HCT116 (cell line): ENCODE measurements around the gene FSIP1. TPM values are rescaled to one million over a fixed set of nuclear protein-coding genes. Genes with fewer than 3 reads are reported as not detected.

ENCODE experiments used
- ATAC-seq: fragments of 200-7000 bp; cut with Tn5 transposase; 2 replicates; pipeline ENCODE4 v1.9.1; 2020; ENCODE audit warnings: mild to moderate bottlenecking, moderate library complexity
- BruUV-seq: library from RNA; stranded (reverse); fragments of 400-500 nt; replicated peaks from 2 replicates; lab custom pipeline; 2021; lab: Mats Ljungman, UMichigan
- CTCF ChIA-PET: fragments of 300-600 bp; sonication (Branson Sonifier 250); formaldehyde crosslinking; loops from one replicate; lab custom pipeline; 2021; ENCODE audit warnings: antibody characterized with exemption; lab: Charles Lee
- POLR2A ChIA-PET: fragments of 300-600, 350-600 bp; sonication (Branson Sonifier 250); formaldehyde crosslinking; loops from one replicate; lab custom pipeline; 2021; ENCODE audit warnings: antibody characterized with exemption; lab: Charles Lee
- RAD21 ChIA-PET, 2 experiments: fragments of 300-600 bp; sonication (Branson Sonifier 250); formaldehyde crosslinking; loops; one replicate each; lab custom pipeline; 2023; ENCODE audit warnings: low total read pairs in 2 of 2; ENCODE audit not compliant: uncharacterized antibody in 2 of 2, unreplicated experiment in 2 of 2, low non-redundant PET in 1 of 2; lab: Charles Lee
- DNase-seq: peaks from one replicate; pipeline ENCODE4 v3.0.0-alpha.2; 2010; ENCODE audit warnings: low read depth, low spot score
- H2AFZ ChIP-seq: fragments of 200-600 bp; shearing (Covaris generic), sonication (generic); 2 replicates; pipeline ENCODE4 v1.6.1; 2017; ENCODE audit warnings: low read depth, mixed run types, mixed read lengths, antibody characterized with exemption, low read length; ENCODE audit not compliant: poor library complexity, severe bottlenecking
- H3K27ac ChIP-seq: 2 replicates; pipeline ENCODE4 v1.5.1; 2012; ENCODE audit warnings: low read depth, low read length
- H3K27me3 ChIP-seq: fragments of 200-600 bp; sonication (generic); 2 replicates; pipeline ENCODE4 v1.6.1; 2016; ENCODE audit warnings: mixed run types, low read length, mixed read lengths; ENCODE audit not compliant: insufficient read depth
- H3K36me3 ChIP-seq, 2 experiments: fragments of 200-500 bp in 1 of 2; fragments of 200-600 bp in 1 of 2; sonication (Bioruptor generic) in 1 of 2; sonication (generic) in 1 of 2; 2 replicates each; pipeline versions ENCODE4 v1.5.1 to v1.6.1; 2014 to 2016; ENCODE audit warnings: low read length in 2 of 2, inconsistent platforms in 1 of 2, mixed read lengths in 1 of 2, mixed run types in 1 of 2; ENCODE audit not compliant: insufficient read depth in 2 of 2, control insufficient read depth in 1 of 2
- H3K4me1 ChIP-seq, 2 experiments: fragments of 200-600 bp in 1 of 2; sonication (generic) in 1 of 2; 2 replicates each; pipeline versions ENCODE4 v1.5.1 to v1.6.1; 2012 to 2017; ENCODE audit warnings: low read length in 2 of 2, inconsistent platforms in 1 of 2, mild to moderate bottlenecking in 1 of 2, mixed read lengths in 1 of 2, mixed run types in 1 of 2, moderate library complexity in 1 of 2; ENCODE audit not compliant: insufficient read depth in 2 of 2, control insufficient read depth in 1 of 2
- H3K4me2 ChIP-seq: fragments of 200-600 bp; sonication (generic); 2 replicates; pipeline ENCODE4 v1.6.1; 2017; ENCODE audit warnings: mixed run types, low read length, mixed read lengths
- H3K4me3 ChIP-seq, 2 experiments: fragments of 200-600 bp in 1 of 2; sonication (generic) in 1 of 2; replicated peaks in 1 of 2; 2 replicates each; pipeline ENCODE4 v1.5.1; 2011 to 2016; ENCODE audit warnings: low read length in 2 of 2, control low read depth in 1 of 2, low read depth in 1 of 2, mild to moderate bottlenecking in 1 of 2, mixed read lengths in 1 of 2, mixed run types in 1 of 2
- H3K79me2 ChIP-seq: fragments of 200-600 bp; sonication (generic); 2 replicates; pipeline ENCODE4 v1.6.1; 2017; ENCODE audit warnings: mild to moderate bottlenecking, mixed run types, low read length, moderate library complexity, mixed read lengths; ENCODE audit not compliant: insufficient read depth
- H3K9ac ChIP-seq: fragments of 200-600 bp; sonication (generic); 2 replicates; pipeline ENCODE4 v1.6.1; 2016; ENCODE audit warnings: low read length, mixed read lengths
- H3K9me2 ChIP-seq: fragments of 200-600 bp; sonication (generic), shearing (Covaris generic); 2 replicates; pipeline ENCODE4 v1.6.1; 2017; ENCODE audit warnings: mixed run types, mild to moderate bottlenecking, moderate library complexity; ENCODE audit not compliant: insufficient read depth
- H3K9me3 ChIP-seq, 2 experiments: fragments of 200-500 bp in 1 of 2; fragments of 200-600 bp in 1 of 2; sonication (Bioruptor generic) in 1 of 2; sonication (generic) in 1 of 2; 2 replicates each; pipeline ENCODE4 v1.6.1; 2014 to 2017; ENCODE audit warnings: low read length in 2 of 2, mixed read lengths in 2 of 2, inconsistent platforms in 1 of 2, low read depth in 1 of 2, mild to moderate bottlenecking in 1 of 2, mixed run types in 1 of 2, moderate library complexity in 1 of 2; ENCODE audit not compliant: control insufficient read depth in 1 of 2, insufficient read depth in 1 of 2
- H4K20me1 ChIP-seq: fragments of 200-600 bp; sonication (generic), shearing (Covaris generic); 2 replicates; pipeline ENCODE4 v1.6.1; 2017; ENCODE audit warnings: mixed run types, mild to moderate bottlenecking, moderate library complexity; ENCODE audit not compliant: insufficient read depth
- ELF1 ChIP-seq: IDR thresholded peaks from 2 replicates; pipeline ENCODE4 v1.6.1; 2012; ENCODE audit warnings: low read depth, borderline replicate concordance
- EZH2 ChIP-seq: fragments of 200-600 bp; sonication (generic); IDR thresholded peaks from 2 replicates; pipeline ENCODE4 v1.6.1; 2017; ENCODE audit warnings: antibody characterized with exemption, mixed run types
- REST ChIP-seq: IDR thresholded peaks from 2 replicates; pipeline ENCODE4 v1.6.1; 2012; ENCODE audit warnings: low read depth
- YY1 ChIP-seq: IDR thresholded peaks from 2 replicates; pipeline ENCODE4 v1.6.1; 2011; ENCODE audit warnings: low read length, low read depth, moderate library complexity, mild to moderate bottlenecking; ENCODE audit not compliant: insufficient replicate concordance; ENCODE audit errors: extremely low read depth
- intact Hi-C: fragments of 100-400 bp; cut with micrococcal nuclease; formaldehyde crosslinking; loops from 2 replicates; pipeline ENCODE4 v1.10.0; 2022
- total RNA-seq: library from RNA; stranded (reverse); gene quantifications from one replicate; pipeline ENCODE4 v1.2.1, GENCODE V29; 2021; ENCODE audit not compliant: unreplicated experiment
- TF ChIP-seq, protein P1 (sequence below), 3 experiments: fragments of 200-600 bp in 1 of 3; sonication (generic) in 1 of 3; IDR thresholded peaks in 2 of 3; conservative IDR thresholded peaks in 1 of 3; 2 replicates each; pipeline ENCODE4 v1.5.1; 2012 to 2017; ENCODE audit warnings: low read depth in 2 of 3, low read length in 2 of 3, antibody characterized with exemption in 1 of 3, borderline replicate concordance in 1 of 3, control low read depth in 1 of 3, mild to moderate bottlenecking in 1 of 3, mixed read lengths in 1 of 3, mixed run types in 1 of 3, moderate library complexity in 1 of 3; ENCODE audit not compliant: insufficient read depth in 1 of 3
- TF ChIP-seq, protein P2 (sequence below): IDR thresholded peaks from 2 replicates; pipeline ENCODE4 v1.6.1; 2012

FSIP1 gene
- total RNA-seq, 1 experiment from 2014 or later: 0.42 TPM

DNA sequence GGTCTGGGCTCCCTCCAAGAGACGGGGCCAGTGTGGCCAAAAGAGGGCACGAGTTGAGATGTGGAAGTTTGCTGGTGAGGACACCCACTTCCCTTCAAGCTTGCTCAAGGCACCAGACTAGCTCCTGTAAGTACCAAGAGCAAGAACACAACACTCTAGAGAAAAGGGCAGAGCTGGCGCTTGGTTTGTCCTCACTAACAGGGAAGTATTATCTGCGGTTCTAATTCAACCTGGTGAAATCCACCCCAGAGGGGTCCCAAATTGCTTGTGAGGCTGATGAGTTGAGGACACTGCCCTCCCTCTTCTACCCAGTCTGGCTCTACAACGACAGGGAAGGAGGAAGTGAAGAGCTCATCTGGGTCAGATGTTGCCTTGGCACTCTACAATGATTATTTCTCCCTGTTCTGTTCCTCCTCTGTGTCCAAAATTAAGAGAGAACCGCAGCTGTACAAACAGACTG lies 16.9 kb upstream of the FSIP1 start:
- RAD21 ChIA-PET: no interaction called here
- BruUV-seq: no TSS peak
- ATAC-seq: no peak

More for the DNA sequence above, 16.9 kb upstream of the FSIP1 start:
- TF ChIP-seq ELF1 (no peak), REST (no peak), YY1 (no peak), EZH2 (no peak)
- TF ChIP-seq, protein P1, sequence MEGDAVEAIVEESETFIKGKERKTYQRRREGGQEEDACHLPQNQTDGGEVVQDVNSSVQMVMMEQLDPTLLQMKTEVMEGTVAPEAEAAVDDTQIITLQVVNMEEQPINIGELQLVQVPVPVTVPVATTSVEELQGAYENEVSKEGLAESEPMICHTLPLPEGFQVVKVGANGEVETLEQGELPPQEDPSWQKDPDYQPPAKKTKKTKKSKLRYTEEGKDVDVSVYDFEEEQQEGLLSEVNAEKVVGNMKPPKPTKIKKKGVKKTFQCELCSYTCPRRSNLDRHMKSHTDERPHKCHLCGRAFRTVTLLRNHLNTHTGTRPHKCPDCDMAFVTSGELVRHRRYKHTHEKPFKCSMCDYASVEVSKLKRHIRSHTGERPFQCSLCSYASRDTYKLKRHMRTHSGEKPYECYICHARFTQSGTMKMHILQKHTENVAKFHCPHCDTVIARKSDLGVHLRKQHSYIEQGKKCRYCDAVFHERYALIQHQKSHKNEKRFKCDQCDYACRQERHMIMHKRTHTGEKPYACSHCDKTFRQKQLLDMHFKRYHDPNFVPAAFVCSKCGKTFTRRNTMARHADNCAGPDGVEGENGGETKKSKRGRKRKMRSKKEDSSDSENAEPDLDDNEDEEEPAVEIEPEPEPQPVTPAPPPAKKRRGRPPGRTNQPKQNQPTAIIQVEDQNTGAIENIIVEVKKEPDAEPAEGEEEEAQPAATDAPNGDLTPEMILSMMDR (IDR thresholded peaks at IDR 0.05 in 2 of 3, conservative IDR thresholded peaks at IDR 0.05 in 1 of 3; ENCODE audit: borderline replicate concordance in 1 of 3, insufficient read depth in 1 of 3, low read depth in 2 of 3, low read length in 2 of 3): no peak
- TF ChIP-seq, protein P2, sequence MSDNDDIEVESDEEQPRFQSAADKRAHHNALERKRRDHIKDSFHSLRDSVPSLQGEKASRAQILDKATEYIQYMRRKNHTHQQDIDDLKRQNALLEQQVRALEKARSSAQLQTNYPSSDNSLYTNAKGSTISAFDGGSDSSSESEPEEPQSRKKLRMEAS: no peak
- intact Hi-C loops: no loop called here
- no peaks in the 10 kb centered on the region for H3K9me2 ChIP-seq
- POLR2A ChIA-PET: no interaction called here
- H3K27me3 ChIP-seq: no peaks in the 10 kb centered on the region
- no peak overlapping the region for H2AFZ ChIP-seq
- no peak overlapping the region for H3K27ac ChIP-seq
- H3K9me3 ChIP-seq: no peaks in the 10 kb centered on the region
- no peaks in the 10 kb centered on the region for H4K20me1 ChIP-seq
- H3K4me1 ChIP-seq: peaks cover 0 to 7% of the 10 kb centered on the region in 2 experiments; a peak in 1 of 4 replicates
- no peak overlapping the region for H3K4me2 ChIP-seq
- H3K9ac ChIP-seq: no peak overlapping the region
- DNase-seq: no peak
- no peak overlapping the region for H3K4me3 ChIP-seq
- H3K79me2 ChIP-seq: no peaks in the 10 kb centered on the region
- H3K36me3 ChIP-seq: no peaks in the 10 kb centered on the region
- CTCF ChIA-PET: interaction anchor here (1.3 kb wide), 1 partner anchor 89 kb away, joined by 3 read pairs; no protein-coding TSS in a partner anchor
